ENCODE results near the gene ZNFX1.

Gene ZNFX1

DNA sequence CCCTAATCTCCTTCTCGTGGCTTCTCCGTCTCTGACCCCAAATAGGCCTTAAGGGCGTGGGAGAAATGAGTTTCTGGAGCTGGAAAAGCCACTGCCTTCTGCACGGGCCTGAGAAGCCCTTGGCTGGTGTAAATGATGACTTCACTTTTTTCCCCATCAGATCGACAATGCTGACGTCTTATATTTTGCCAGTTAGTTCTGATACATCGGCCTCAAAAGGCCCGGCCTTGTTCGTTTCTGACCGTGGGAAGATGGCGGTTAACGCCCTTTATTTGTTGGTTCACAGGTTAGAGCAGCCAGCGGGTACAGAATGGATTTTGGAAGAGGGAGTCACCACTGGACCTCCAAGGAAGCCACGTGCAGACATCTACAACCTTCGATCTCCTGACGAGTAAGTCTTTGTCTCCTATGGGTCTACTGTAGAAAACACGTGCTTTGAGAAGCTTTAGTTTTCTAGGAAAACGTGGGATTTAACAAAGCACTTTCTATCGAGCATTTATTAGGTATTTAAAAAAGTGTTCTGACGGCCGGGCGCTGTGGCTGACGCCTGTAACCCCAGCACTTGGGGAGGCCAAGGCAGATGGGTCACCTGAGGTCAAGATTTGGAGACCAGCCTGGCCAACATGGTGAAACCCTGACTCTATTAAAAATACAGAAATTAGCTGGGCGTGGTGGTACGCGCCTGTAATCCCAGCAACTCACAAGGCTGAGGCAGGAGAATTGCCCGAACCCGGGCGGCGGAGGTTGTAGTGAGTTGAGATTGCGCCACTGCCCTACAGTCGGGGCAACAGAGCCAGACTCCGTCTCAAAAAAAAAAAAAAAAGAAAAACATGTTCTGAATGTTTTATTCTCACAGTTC lies 1.2 kb upstream of the ZNFX1 start:
- DNase-seq = peak; percentile 60

DNA sequence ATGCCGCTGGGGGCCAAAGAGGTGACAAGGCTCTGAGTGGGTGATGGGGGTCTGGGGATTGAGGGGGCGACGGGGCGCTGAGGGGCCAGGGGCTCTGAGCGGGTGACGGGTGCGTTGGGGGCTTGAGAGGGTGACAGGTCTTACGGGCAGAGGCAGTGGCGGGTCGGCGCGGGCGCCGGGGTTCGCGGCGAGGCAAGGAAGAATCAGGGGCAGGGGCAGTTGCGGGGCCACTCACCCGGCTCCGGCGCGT lies 146 bp downstream of the ZNFX1 start:
- DNase-seq = no peak

DNA sequence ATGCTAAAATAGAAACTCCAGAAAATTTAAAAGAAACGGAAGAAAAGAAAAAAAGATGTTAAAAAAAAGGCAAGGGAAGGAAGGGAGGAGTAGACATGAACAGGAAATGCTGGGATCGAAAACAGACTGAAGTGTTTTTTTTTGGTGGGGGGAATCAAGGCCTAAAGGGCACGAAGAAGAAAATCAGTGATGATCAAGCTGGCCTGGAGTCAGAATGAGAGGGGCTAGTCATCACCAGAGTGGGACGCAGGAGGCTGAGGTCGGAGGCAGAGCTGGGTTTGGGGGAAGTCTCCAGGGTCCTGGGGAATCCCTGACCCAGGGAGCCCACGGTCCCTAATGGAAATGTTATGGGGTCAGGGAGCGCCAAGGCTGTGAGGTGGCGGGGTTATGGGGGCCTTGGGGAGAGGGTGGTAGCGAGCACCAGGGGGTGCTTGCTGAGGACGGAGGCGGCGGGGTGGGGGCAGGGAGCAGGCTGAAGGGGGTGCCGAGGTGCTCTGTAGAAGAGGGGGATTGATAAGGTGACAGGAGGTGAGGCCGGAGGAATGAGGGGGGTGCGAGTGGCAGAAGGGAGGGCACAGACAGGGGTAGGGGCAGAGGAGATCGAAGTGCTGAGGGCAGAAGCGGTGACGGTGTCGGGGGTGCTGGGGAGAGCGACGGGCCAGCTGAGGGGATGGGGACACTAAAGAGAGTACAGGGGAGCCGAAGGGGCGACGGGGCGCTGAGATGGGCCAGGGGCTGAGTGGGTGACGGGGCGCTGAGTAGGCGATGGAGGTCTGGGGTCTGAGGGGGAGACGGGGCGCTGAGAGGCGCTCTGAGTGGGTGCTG lies 684 bp downstream of the ZNFX1 start:
- peak; percentile 35 for DNase-seq

DNA sequence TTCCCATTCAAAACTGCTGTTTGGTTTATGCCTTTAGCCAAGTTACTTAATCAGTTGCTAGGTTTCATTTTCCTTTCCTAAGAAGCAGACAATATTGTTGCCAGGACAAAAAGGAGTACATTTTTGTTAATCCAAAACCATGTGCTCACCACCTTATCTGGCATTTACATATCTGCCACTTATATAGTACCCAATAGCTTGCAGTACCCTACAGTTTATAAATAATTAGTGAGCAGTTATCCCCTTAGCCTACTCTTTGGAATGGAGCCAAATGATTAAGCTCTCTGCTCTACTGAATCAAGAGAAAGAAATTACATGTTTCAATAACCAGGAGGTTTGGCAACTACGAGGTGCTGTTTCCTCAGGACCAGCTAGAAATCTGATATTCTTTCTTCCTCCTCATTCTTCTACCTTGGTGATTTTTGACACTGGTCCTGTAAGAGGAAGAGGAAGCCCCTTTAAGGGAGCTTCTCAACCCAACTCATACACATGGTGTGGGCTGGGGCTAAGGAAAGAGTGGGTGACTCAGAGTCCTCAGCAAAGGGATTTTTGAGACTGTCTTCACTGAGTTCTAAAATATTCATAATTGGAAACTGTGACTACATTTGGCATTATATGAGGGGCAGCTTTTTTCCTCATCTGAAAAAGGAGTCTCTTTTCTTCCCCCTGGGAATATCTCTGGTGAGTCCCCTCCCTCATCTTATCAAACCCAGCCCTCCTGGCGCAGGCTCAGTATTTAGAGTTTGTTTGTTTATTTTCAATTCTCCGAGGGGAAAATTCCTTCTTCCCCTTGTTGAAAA lies 1.5 kb downstream of the ZNFX1 start:
- peak; percentile 81 for DNase-seq

DNA sequence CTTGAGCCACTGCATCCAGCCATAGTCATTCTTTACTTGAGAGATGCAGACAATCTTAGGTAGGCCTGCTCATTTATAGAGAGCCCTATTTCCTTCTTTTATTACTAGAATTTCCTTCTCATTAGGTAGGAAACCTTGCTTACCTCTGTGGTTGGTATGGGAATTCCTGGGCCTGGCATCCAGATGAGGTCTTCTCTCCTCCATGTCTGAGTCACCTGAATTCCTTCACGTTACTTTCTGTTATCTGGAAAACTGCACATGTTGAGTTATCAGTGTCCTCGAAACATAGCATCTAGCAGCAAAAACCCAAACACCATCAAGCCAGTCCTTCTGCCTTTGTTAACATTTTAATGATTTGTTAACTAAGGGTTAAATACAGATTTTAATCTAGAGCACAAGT lies 2.2 kb downstream of the ZNFX1 start:
- peak; percentile 27 for DNase-seq

DNA sequence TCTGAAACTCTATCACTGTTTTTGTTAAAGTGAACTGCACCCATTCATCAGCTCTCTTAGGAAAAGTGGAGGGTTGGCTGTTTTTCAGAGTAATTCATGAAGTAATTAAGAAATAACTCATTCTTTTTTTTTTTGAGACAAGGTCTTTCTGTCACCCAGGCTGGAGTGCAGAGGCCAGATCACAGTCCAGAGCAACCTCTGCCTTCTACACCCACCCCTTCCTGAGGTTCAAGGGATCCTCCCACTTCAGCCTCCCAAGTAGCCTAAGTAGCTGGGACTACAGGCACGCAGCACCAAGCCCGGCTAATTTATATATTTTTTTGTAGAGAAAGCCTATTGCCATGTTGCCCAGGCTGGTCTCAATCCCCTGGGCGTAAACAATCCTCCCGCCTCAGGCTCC lies 2.6 kb downstream of the ZNFX1 start:
- DNase-seq = no peak

DNA sequence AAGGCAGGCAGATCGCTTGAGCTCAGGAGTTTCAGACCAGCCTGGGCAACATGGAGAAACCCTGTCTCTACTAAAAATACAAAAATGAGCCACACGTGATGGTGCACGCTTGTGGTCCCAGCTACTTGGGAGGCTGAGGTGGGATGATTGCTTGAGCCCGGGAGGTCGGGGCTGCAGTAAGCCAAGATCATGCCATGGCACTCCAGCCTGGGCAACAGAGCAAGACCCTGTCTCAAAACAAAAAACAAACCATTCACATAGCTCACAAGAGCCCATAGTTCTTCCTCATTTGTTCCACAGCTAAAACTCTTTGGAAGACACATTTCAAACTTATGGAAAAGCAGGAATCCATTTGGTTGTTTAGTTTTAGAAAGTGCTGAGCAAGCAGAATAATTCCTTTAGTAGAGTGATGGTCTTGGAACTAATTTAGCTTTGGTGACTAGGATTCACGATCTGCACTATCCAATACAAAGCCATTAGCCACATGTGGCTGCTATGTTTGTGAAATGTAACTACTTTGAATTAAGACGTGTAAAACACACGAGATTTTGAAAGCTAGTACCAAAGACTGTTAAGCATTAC lies 4.1 kb downstream of the ZNFX1 start:
- DNase-seq = no peak

DNA sequence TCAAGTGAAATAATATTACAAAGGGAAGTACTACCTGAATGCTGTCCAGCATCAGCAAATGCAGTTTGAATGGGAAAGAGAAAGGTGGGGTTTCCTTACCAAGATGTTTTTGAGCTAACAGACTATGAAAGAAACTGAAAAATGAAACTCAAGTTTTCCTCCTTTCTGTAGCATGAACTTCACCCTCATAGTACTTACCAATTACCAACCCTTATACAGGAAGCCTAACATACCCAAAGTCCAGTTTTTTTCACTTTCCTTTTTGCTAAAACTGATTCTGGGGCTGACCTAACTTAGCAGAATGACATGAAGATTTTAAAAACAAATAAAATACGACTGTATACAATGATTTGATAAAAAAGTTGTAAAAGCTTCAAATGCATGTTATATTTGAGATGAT lies 5.2 kb downstream of the ZNFX1 start:
- DNase-seq = no peak

DNA sequence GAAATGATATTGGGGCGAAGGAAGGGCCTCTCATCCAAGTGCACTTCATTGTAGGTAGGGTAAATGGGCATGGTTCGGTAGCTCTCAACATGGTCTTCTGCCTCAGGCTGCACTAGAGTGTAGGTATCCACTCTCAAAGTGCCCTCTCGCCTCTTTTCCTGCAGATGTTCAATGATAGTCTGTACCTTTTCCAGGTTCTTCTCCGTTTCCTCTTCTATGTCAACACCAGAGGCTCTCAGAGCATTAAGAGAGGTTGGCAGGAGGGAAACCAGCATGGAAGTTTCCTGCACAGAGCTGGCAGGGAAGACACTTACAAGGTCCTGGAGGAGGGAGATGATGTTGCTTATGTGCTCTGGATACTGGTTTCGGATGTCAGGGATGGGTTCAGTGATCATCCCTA lies 7.1 kb downstream of the ZNFX1 start:
- DNase-seq = no peak

DNA sequence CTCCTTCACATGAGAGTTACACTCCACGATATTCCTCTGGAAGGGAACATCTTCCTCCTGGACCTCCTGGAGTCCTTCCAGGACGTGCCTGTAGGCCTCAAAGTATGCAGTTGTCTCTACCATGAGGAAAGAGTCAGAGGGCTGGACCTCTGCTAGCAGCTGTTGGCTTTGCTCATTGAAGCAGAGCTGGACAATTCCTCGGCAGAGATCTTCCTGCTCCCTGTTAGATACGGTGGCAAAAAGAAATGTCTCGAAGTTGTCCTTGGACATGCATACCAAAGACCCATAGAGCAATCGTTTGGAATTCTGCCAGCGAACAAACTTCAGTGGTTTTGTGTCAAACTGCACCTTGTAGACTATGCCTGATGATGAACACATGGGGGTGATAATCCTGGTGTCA lies 7.7 kb downstream of the ZNFX1 start:
- DNase-seq = no peak

DNA sequence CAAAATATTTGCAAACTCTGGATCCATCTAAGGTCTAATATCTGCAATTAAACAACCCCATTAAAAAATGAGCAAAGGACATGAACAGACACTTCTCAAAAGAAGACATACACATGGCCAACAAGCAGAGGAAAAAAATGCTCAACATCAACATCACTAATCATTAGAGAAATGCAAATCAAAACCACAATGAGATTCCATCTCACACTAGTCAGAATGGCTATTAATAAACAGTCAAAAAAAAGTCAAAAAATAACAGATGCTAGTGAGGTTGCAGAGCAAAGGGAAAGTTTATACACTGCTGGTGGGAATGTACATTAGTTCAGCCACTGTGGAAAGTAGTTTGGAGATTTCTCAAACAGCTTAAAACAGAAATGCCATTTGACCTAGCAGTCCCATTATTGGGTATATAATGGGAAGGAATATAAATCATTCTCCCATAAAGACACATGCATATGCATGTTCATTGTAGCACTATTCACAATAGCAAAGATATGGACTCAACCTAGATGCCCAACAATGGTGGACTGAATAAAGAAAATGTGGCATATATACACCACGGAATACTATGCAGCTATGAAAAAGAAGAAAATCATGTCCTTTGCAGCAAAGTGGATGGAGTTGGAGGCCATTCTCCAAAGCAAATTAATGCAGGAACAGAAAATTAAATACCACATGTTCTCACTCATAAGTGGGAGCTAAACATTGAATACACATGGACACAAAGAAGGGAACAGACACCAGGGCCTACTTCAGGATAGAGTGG lies 9.1 kb downstream of the ZNFX1 start:
- no peak for DNase-seq

DNA sequence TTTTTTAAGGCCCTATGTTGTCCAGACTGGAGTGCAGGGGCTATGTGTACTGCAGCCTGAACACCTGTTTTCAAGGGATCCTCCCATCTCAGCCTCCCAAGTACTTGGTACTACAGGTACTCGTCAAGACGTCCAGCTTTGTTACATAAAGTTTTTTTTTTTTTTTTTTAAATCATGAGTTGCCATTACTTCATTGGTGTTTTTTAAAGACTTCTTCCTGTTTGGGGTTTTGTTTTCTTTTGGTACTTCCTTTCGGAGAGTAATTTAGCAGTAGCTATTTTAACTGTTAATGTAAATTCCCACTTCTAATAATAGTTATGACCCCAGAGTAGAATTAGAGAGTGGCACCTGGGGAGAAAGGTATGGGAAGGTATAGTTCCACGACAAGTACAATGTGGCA lies 10.5 kb downstream of the ZNFX1 start:
- DNase-seq = no peak

DNA sequence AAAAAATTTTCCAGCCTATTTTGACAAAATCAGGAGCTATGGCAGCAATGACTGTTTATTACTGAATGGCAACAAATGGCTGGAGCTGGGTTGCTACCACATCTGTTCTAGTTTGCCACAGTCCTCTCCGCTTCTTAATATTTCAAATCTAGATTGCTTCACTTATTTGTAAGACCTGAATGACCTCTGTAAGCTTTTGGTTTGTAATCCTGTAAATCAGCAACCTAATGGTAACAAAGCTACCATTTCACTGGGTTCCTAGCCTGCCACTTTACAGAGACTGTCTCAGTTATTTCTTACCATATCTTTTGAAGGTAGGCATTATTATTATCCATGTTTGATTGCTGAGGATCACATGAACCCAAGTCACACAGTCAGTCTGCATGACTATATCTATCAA lies 15.4 kb downstream of the ZNFX1 start:
- no peak for DNase-seq

DNA sequence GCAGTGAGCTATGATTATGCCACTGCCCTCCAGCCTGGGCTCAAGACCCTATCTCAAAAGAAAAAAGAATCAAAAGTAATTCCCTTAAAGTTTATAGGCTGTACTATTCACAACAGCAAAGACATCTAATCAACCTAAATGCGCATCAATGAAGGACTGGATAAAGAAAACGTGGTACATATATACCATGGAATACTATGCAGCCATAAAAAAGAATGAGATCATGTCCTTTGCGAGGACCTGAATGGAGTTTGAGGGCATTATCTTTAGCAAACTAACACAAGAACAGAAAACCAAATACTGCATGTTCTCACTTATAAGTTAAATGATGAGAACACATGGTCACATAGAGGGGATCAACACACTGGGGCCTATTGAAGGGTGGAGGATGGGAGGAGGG lies 16.7 kb downstream of the ZNFX1 start:
- no peak for DNase-seq

DNA sequence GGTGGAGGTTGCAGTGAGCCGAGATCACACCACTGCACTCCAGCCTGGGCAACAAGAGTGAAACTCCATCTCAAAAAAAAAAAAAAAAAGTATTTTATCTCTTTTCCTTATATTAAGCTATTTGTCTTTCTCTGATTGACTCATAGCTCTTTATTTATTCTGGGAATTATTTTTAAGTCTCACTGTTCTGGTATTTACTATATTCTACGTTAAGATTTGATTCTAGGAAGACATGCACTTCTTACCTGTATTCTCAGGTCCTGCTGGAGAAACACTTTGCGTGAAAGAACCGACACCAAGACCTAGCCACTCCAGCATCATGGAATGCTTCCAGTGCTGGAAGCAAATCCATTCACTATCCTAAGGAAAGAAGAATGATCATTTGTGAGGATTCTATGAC lies 17.6 kb downstream of the ZNFX1 start:
- no peak for DNase-seq

DNA sequence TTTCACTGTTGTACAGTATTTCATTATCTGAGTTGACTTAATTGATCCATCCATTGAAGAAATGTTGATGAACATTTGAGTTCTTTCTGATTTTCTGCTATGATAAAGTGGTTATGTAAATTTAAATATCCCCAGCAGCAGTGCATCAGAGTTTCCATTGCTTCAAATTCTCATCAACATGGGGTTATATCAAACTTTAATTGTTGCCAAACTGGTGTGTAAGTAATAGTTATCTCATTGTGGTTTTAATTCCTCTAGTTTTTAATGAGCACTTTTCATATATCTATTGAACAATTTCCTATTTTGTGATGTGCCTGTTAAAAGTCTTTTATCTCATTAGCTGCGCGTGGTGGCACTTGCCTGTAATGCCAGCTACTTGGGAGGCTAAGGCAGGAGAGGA lies 18.1 kb downstream of the ZNFX1 start:
- no peak for DNase-seq

DNA sequence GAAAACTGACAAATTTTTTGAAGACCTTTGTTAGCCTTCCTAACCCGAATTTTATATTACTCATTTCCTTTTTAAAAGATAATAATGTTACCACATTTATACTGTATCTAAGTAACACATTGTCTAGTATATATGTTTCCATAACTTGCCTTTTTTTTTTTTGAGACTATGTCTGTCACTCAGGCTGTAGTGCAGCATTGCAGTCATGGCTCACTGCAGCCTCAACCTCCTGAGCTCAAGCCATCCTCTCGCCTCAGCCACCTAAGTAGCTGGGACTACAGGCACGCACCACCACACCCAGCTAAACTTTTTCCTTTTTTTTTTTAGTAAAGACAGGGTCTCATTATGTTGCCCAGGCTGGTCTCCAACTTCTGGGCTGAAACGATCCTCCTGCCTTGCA lies 18.6 kb downstream of the ZNFX1 start:
- no peak for DNase-seq

DNA sequence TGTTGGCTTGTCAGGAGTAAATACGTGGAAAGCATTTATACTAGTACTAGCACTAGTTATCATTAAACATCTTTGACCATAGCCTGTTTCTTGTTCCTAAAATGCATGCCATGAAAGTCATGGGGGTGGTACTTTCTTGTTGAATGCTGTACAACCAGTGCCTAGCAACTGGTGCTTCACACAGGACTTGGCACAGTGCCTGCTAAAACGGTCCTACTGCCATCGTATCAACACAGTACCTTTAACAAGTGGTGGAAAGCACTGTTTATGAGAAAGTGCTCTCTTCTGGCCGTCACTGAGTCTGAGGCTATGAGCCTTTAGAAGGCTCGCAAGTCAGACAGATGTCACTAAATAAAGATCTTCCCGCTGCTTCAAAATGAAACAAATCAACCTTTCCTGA lies 21.6 kb downstream of the ZNFX1 start:
- no peak for DNase-seq

DNA sequence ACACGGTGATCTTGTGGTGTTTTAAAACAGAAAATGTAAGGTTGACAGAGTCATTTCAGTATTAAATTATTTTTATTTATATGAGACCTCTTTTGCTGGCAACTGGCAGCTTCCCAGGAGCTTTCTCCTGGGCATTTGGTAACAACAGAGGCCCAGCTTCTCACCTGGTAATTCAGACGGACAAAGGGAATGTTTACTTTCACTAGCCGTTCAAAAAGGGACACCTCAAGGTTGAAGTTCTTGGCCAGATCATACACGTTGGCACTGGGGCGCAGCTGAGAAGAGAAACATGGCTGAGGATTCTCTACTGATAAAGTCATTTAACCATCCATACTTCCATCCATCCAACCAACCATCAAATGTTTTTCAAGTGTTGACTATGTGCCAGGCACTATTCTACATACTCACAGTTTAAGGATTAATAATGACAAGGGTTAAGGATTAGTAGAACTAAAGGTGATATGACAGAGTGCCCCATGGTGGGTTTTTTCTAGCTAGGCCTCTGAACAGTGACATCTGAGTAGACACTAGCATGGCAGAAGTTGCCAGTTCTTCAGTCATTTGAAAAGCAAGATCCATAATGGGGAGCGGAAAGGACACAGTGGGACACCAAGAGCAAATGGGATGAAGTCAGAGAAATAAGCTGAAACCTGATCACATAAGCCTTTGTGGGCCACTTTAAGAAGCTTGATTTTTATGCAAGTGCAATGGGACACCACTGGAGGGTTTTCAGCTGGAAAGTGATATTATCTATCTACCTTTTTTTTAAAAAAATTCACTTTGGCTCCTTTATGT lies 25.1 kb downstream of the ZNFX1 start:
- no peak for DNase-seq

DNA sequence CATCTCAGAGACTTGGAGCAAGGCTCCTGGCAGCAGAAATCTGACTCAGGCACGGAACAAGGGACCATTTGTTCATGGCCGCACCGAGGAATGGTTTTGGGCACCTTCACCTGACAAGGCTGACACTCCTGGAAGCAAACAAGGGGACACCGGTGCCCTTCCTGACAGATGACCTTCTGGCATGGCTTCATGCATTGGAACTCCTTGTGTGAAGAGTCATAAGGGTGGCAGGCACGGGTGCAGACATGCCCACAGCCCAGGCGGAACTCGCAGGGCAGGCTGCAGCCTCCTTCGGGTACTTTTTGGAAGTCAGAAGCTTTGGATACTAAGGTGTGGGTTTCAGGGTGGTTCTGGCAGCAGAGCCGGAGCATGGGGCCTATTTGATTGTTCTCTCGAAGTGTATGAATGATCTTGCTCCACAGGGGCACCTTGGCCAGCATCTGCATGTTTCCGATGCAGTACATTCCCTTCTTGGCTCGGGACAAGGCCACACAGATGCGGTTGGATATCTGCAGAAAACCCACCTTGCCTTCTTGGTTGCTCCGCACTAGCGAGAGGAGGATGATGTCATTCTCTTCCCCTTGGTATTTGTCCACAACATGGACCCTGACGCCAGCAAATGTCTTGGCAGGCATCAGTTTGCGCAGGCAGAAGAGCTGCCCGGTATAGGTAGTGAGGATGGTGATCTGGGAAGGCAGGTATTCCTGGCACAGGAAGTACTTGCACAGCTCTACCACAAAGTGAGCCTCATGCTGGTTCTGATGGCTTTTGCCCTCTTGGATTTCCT lies 28.8 kb downstream of the ZNFX1 start:
- no peak for DNase-seq

DNA sequence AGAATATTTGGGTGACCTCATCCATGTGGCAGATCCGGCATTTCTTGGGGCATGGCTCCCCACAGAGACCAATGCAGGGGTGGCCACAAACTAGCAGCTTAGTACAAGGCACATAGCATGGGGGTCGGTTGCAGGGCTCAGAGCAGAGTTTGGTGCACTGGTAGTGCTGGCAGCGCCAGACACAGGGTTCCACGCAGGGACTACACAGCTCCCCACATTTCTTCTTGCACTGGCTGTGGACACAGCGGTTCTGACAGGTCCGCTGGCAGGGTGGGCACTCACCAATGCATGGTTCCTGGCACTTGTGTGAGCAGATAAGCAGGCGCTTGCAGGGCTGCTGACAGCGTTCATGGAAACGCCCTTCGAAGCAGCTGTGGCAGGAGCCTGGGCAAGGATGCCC lies 29.6 kb downstream of the ZNFX1 start:
- DNase-seq = peak; percentile 18

Measured in hematopoietic multipotent progenitor cell treated with erythropoietin and hydrocortisone succinate and interleukin-3 and kit ligand, for 4 days (in vitro differentiated cells).